ENCODE results near the gene GPR15.

The GPR15 gene

GRCh38 chr3:98552232-98553020 lies 20.6 kb downstream of the GPR15 start:
- TF ChIP-seq BACH2 (CRISPR knock-in tag; IDR thresholded peaks at IDR 0.05; ENCODE audit: borderline replicate concordance): no peak
- TF ChIP-seq OSR1 (CRISPR knock-in tag; IDR thresholded peaks at IDR 0.05): no peak
- TF ChIP-seq TSHZ2 (CRISPR knock-in tag; IDR thresholded peaks at IDR 0.05): no peak
- no peak for TF ChIP-seq GLIS3 (CRISPR knock-in tag; IDR thresholded peaks at IDR 0.05)
- TF ChIP-seq ZFP30 (CRISPR knock-in tag; IDR thresholded peaks at IDR 0.05): no peak
- no peak for ATAC-seq

- TF ChIP-seq ZFP3 (CRISPR knock-in tag; IDR thresholded peaks at IDR 0.05) (no peak), ZNF70 (CRISPR knock-in tag; IDR thresholded peaks at IDR 0.05) (no peak), ZNF8 (CRISPR knock-in tag; IDR thresholded peaks at IDR 0.05) (no peak), TSHZ2 (CRISPR knock-in tag; IDR thresholded peaks at IDR 0.05) (no peak), ZFP30 (CRISPR knock-in tag; IDR thresholded peaks at IDR 0.05) (no peak), BACH2 (CRISPR knock-in tag; IDR thresholded peaks at IDR 0.05; ENCODE audit: borderline replicate concordance) (no peak), TCF4 (CRISPR knock-in tag; IDR thresholded peaks at IDR 0.05; ENCODE audit: borderline replicate concordance) (no peak), PATZ1 (CRISPR knock-in tag; IDR thresholded peaks at IDR 0.05; ENCODE audit: borderline replicate concordance) (no peak), OSR1 (CRISPR knock-in tag; IDR thresholded peaks at IDR 0.05) (no peak), ESRRG (CRISPR knock-in tag; IDR thresholded peaks at IDR 0.05) (no peak), ZC3H10 (CRISPR knock-in tag; IDR thresholded peaks at IDR 0.05) (no peak), CREB5 (CRISPR knock-in tag; IDR thresholded peaks at IDR 0.05; ENCODE audit: low read depth) (no peak), PPARA (CRISPR knock-in tag; IDR thresholded peaks at IDR 0.05; ENCODE audit: borderline replicate concordance) (no peak), ZNF565 (CRISPR knock-in tag; conservative IDR thresholded peaks at IDR 0.05; ENCODE audit: low read depth) (no peak), ISL1 (CRISPR knock-in tag; IDR thresholded peaks at IDR 0.05) (no peak), CSDC2 (CRISPR knock-in tag; IDR thresholded peaks at IDR 0.05) (no peak), POU6F1 (CRISPR knock-in tag; IDR thresholded peaks at IDR 0.05; ENCODE audit: borderline replicate concordance, low read depth) (no peak)
- ATAC-seq: no peak
Measured at GRCh38 chr3:98553021-98553563, 21.3 kb downstream of the GPR15 start.

GRCh38 chr3:98553753-98554152 lies 22.0 kb downstream of the GPR15 start:
- no peak for ATAC-seq
- no peak for TF ChIP-seq TCF4 (CRISPR knock-in tag; IDR thresholded peaks at IDR 0.05; ENCODE audit: borderline replicate concordance)
- no peak for TF ChIP-seq ZFP30 (CRISPR knock-in tag; IDR thresholded peaks at IDR 0.05)
- TF ChIP-seq ISL1 (CRISPR knock-in tag; IDR thresholded peaks at IDR 0.05): no peak
- no peak for TF ChIP-seq ZC3H10 (CRISPR knock-in tag; IDR thresholded peaks at IDR 0.05)
- no peak for TF ChIP-seq CREB5 (CRISPR knock-in tag; IDR thresholded peaks at IDR 0.05; ENCODE audit: low read depth)
- TF ChIP-seq BACH2 (CRISPR knock-in tag; IDR thresholded peaks at IDR 0.05; ENCODE audit: borderline replicate concordance): no peak
- no peak for TF ChIP-seq SNAI2 (CRISPR knock-in tag; IDR thresholded peaks at IDR 0.05)
- TF ChIP-seq CSRNP3 (CRISPR knock-in tag; IDR thresholded peaks at IDR 0.05): no peak
- TF ChIP-seq ZNF8 (CRISPR knock-in tag; IDR thresholded peaks at IDR 0.05): no peak
- no peak for TF ChIP-seq PATZ1 (CRISPR knock-in tag; IDR thresholded peaks at IDR 0.05; ENCODE audit: borderline replicate concordance)
